Aorta (tissue), 5 donors: ENCODE results near the gene SPRING1. TPM values are rescaled to one million over a fixed set of nuclear protein-coding genes. Genes with fewer than 3 reads are reported as not detected.
"Not testable (repeated sequence)": the region's sequence is repeated elsewhere in the genome, so short reads cannot be mapped to it uniquely, and the experiment has no call there.

Source experiments
- ATAC-seq: fragments of 200-7000 bp; cut with Tn5 transposase; one replicate; pipeline ENCODE4 v1.9.1; 2022; ENCODE audit warnings: moderate library complexity; ENCODE audit not compliant: low FRiP score
- DNase-seq, 2 donors: peaks; one replicate each; pipeline ENCODE4 v3.0.0-alpha.2; 2020
- H3K27ac ChIP-seq, 2 donors: one replicate each; pipeline ENCODE4 v1.5.1; 2013; ENCODE audit warnings: low read length in 2 of 2, mild to moderate bottlenecking in 2 of 2, moderate library complexity in 2 of 2, control low read depth in 1 of 2, inconsistent platforms in 1 of 2, low read depth in 1 of 2
- H3K27me3 ChIP-seq, 2 donors: one replicate each; pipeline ENCODE4 v1.6.1; 2013; ENCODE audit warnings: control low read depth in 1 of 2, low read length in 1 of 2, mild to moderate bottlenecking in 1 of 2, moderate library complexity in 1 of 2; ENCODE audit not compliant: insufficient read depth in 2 of 2, control insufficient read depth in 1 of 2
- H3K36me3 ChIP-seq, 2 donors: one replicate each; pipeline ENCODE4 v1.6.1; 2013; ENCODE audit warnings: control low read depth in 1 of 2, low read length in 1 of 2, mild to moderate bottlenecking in 1 of 2; ENCODE audit not compliant: insufficient read depth in 2 of 2, control insufficient read depth in 1 of 2
- H3K4me1 ChIP-seq, 2 donors: one replicate each; pipeline ENCODE4 v1.6.1; 2013; ENCODE audit warnings: low read length in 2 of 2, control low read depth in 1 of 2, mild to moderate bottlenecking in 1 of 2, moderate library complexity in 1 of 2; ENCODE audit not compliant: insufficient read depth in 2 of 2, control insufficient read depth in 1 of 2
- H3K4me3 ChIP-seq, 2 donors: one replicate each; pipeline ENCODE4 v1.5.1; 2013; ENCODE audit warnings: low read length in 2 of 2, control low read depth in 1 of 2, mild to moderate bottlenecking in 1 of 2
- H3K9me3 ChIP-seq: one replicate; pipeline ENCODE4 v1.6.1; 2013; ENCODE audit warnings: mild to moderate bottlenecking, low read length; ENCODE audit not compliant: control insufficient read depth
- WGBS, 2 donors: extraction: QIAGEN DNeasy Blood & Tissue Kit; methylation state at CpG; one replicate each; pipeline ENCODE4 v1.1.7; 2013; 5-methylcytosine and 5-hydroxymethylcytosine counted together
- intact Hi-C, 2 donors: fragments of 100-400 bp; cut with DNase I; formaldehyde crosslinking; loops; one replicate each; pipeline versions ENCODE4 v1.14.2 to v1.15.0; 2022
- polyA plus RNA-seq, 2 donors: library from polyadenylated mRNA; stranded (reverse); fragments of 200-250 nt; gene quantifications; one replicate each; pipeline ENCODE4 v1.2.3, GENCODE V29; 2013
- total RNA-seq, 2 donors: library from RNA; stranded (reverse); fragmentation: NEBNext Ultra II Directional; extraction: Animal tissue kit (Norgen Biotek cat#: 25700); gene quantifications; one replicate each; pipeline ENCODE4 v1.2.1, GENCODE V29; 2021
- donor health status: healthy with polysubstance abuse.
- donor health status: Bipolar disorder and iron deficiency.
- donor health status: DM: no; HTN: no; CAD: no.
- donor health status: DM: no; HTN: no; CAD: no.
- donor health status: DM: yes; HTN: yes; CAD: no.

Gene SPRING1
- total and polyA plus RNA-seq, 4 donors = 12.7 to 18.9 (median 15.2) TPM

- intact Hi-C loops = no loop called here
- ATAC-seq = no peak
- H3K27ac ChIP-seq = no peak overlapping the region
- DNase-seq = no peak
- H3K36me3 ChIP-seq = no peaks in the 10 kb centered on the region
- H3K9me3 ChIP-seq = no peaks in the 10 kb centered on the region
- no peaks in the 10 kb centered on the region for H3K27me3 ChIP-seq
- 96 to 97% methylated on average over 4 of the region's 4 CpGs for WGBS, 2 donors
- no peak overlapping the region for H3K4me3 ChIP-seq
- no peaks in the 10 kb centered on the region for H3K4me1 ChIP-seq
Measured at GRCh38 chr12:116750298-116750697, 12.4 kb upstream of the SPRING1 start.

- 94% methylated on average over 26 of the region's 26 CpGs for WGBS, 2 donors
- ATAC-seq (peak; percentile 19), DNase-seq (no peak)
- intact Hi-C loops = no loop called here
- Histone ChIP-seq H3K4me1 (no peaks in the 10 kb centered on the region), H3K9me3 (no peaks in the 10 kb centered on the region), H3K27ac (no peak overlapping the region), H3K36me3 (no peaks in the 10 kb centered on the region), H3K4me3 (no peak overlapping the region), H3K27me3 (no peaks in the 10 kb centered on the region)
Measured at GRCh38 chr12:116749884-116750283, 12.0 kb upstream of the SPRING1 start.

- Histone ChIP-seq H3K36me3 (no peaks in the 10 kb centered on the region), H3K27ac (no peak overlapping the region), H3K4me3 (no peak overlapping the region), H3K4me1 (no peaks in the 10 kb centered on the region), H3K27me3 (no peaks in the 10 kb centered on the region), H3K9me3 (no peaks in the 10 kb centered on the region)
- WGBS, 2 donors = 93 to 99% methylated on average over 4 of the region's 4 CpGs
- ATAC-seq (no peak), DNase-seq (no peak)
- intact Hi-C loops = no loop called here
Measured at GRCh38 chr12:116745554-116745953, 7.7 kb upstream of the SPRING1 start.

DNA sequence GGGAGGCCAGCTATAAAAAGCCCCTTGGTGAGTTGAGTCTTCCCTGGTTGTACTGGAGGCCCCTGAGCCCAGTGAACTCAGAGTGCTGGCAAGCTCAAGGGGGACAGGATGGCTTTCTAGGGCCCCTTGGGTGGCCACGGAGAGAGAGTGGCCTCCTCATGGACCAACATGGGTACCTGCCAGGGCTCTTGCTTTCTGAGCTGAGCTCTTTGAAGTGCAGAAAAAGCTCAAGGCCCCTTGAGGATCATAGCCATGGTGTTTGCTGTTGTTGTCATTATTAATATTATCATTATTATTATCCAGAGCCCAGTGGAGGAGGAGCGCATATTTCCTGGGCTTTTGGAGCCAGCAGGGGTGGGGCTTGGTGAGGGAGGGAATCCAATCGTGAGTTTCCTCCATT, 6.9 kb upstream of the SPRING1 start:
- Histone ChIP-seq H3K4me3 (no peak overlapping the region), H3K36me3 (no peaks in the 10 kb centered on the region), H3K27ac (no peak overlapping the region), H3K27me3 (no peaks in the 10 kb centered on the region), H3K4me1 (no peaks in the 10 kb centered on the region), H3K9me3 (no peaks in the 10 kb centered on the region)
- DNase-seq (no peak), ATAC-seq (no peak)
- intact Hi-C loops = no loop called here
- 28 to 46% methylated on average over 3 of the region's 3 CpGs for WGBS, 2 donors

- H3K36me3 ChIP-seq, H3K27ac ChIP-seq, H3K27me3 ChIP-seq, H3K4me1 ChIP-seq, ATAC-seq, H3K9me3 ChIP-seq, H3K4me3 ChIP-seq, intact Hi-C loops, DNase-seq: not testable (repeated sequence)
- 56 to 83% methylated on average over 2 of the region's 2 CpGs for WGBS, 2 donors
Measured at GRCh38 chr12:116742787-116743186, 4.9 kb upstream of the SPRING1 start.

DNA sequence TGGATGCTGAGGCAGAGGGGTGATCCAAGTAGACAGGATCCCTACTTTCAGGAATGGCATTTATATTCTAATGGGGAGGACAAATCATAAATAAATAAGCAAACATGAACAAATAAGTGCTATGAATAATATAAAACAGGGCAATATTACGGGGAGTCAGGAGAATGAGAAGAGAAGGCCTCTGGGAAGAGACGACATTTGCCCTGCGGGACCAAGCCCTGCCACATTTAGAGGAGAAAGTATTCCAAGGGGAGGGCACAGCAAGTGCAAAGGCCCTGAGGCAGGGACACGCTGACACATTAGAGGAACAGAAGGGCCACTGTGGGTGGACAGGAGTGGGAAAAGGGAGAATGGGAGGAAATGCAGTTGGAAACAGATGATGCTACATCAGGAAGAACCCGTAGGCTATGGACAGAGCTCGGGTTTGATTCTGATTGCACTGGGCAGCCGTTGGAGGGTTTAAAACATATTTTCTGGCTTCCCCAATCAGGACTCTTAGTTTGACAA, 1.6 kb upstream of the SPRING1 start:
- intact Hi-C loops = loop anchor here in 1 of 2 donors (2.0 kb wide), 1 partner anchor 79 kb away; no protein-coding TSS in a partner anchor
- no peak for DNase-seq

DNA sequence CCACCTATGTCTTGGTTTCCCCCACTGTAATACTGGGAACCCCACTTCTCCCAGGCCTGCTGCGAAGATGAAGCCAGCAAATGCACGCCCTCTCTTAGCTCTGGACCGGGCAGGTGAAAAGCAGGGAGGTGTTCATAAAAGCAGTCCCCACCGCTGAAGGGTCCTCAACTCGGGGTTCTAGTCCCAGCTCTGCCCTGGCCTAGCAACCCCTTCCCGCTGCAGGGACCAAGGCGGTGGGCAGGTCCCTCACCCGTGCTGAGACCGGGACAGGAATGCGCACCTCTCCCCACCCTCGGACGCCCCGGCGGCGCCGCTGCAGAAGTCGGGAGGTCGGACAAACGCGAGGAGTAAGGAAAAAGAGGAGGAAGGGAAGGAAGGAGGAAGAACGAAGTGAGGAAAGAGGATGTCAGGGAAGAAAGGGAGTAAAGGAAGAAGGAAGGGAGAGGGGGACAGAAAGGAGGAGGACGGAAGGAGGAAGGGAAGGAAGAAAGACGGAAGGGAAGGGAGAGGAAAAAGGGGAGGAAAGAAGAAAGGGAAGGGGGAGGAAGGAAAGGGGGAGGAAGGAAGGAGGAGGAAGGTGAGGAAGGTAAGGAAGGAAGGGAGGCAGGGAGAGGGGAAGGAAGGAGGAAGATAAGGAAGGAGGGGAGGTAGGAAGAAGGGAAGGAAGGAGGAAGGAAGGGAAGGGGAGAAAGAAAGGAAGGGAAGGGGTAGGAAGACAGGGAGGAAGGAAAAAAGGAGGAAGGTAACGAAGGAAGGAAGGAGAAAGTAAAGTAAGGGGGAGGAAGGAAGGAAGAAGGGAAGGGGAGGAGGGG, 701 bp downstream of the SPRING1 start:
- no peaks in the 10 kb centered on the region for H3K27me3 ChIP-seq
- no peak overlapping the region for H3K27ac ChIP-seq

More for the DNA sequence above, 1.6 kb upstream of the SPRING1 start:
- no peaks in the 10 kb centered on the region for H3K9me3 ChIP-seq
- 87 to 91% methylated on average over 7 of the region's 7 CpGs for WGBS, 2 donors
- H3K4me1 ChIP-seq = no peaks in the 10 kb centered on the region
- H3K36me3 ChIP-seq = no peaks in the 10 kb centered on the region
- no peak overlapping the region for H3K27ac ChIP-seq
- H3K4me3 ChIP-seq = no peak overlapping the region
- ATAC-seq = no peak
- H3K27me3 ChIP-seq = no peaks in the 10 kb centered on the region

DNA sequence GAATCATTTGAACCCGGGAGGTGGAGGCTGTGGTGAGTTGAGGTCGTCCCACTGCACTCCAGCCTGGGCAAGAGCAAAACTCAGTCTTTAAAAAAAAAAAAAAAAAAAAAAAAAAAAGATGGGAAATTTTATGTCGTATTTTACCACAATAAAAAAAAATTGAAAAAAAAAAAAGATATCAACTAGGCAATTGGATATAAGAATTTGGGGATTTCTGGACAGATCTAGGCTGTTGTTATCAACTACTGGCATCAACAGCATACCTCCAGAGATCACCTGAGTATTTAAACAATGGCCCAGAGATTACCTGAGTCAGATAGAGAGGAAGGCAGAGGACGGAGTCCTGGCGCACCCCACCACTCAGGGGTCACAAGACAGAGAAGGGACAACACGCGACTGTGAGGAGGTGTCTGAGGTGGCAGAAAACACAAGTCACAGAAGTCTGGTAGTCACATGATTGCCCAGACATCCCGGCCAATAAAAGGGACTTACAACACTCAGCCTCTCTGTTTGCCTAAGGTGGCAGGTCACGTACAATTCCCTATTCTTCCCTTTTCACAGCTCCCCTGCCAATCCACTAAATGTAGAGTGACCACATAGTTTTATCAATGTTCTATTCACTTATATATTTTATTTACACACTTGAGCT, 1.8 kb downstream of the SPRING1 start:
- H3K36me3 ChIP-seq = no peaks in the 10 kb centered on the region
- H3K4me3 ChIP-seq = no peak overlapping the region
- H3K9me3 ChIP-seq = no peaks in the 10 kb centered on the region
- H3K27ac ChIP-seq = no peak overlapping the region
- WGBS, 2 donors = 73 to 77% methylated on average over 9 of the region's 9 CpGs
- no peaks in the 10 kb centered on the region for H3K27me3 ChIP-seq
- no peak for DNase-seq
- no peak for ATAC-seq
- intact Hi-C loops = no loop called here
- no peaks in the 10 kb centered on the region for H3K4me1 ChIP-seq

More for the DNA sequence above, 701 bp downstream of the SPRING1 start:
- Histone ChIP-seq H3K4me1 (no peaks in the 10 kb centered on the region), H3K36me3 (no peaks in the 10 kb centered on the region), H3K4me3 (peak overlapping the region; percentile 49 to 81), H3K9me3 (no peaks in the 10 kb centered on the region)
- DNase-seq (peak in 1 of 2 donors; percentile 77), ATAC-seq (no peak)
- 1 to 2% methylated on average over 24 of the region's 24 CpGs for WGBS, 2 donors
- intact Hi-C loops = no loop called here
